ENCODE results near the gene CYTL1. TPM values are rescaled to one million over a fixed set of nuclear protein-coding genes. Genes with fewer than 3 reads are reported as not detected.
A peak's percentile ranks its signal among the peaks of the same experiment; 100 is the strongest.

The CYTL1 gene
- total and polyA plus RNA-seq, 2 of the 13 experiments (the other 11 are each of a cell fraction or from before 2014, with no cell fraction given) = not detected

DNA sequence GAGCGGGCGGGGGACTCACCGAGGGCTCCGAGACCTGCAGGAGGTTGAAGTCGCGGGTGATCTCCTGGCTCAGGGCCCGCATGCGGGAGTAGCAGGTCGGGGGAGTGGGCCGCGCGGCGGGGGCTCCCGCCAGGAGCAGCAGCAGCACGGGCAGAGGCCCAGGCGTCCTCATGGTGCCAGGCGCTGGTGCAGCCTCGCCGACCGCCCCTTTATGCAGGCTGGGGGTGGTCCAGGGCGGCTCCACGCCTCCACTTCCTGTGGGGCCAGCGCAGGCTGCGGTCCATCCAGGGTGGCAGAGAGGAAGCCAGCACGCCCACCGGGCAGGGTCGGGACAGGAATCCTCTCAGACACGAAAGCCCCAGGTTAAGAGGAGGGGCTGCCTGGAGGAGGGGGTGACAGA lies at the start of gene CYTL1 (continued):
- TF ChIP-seq, protein P1, sequence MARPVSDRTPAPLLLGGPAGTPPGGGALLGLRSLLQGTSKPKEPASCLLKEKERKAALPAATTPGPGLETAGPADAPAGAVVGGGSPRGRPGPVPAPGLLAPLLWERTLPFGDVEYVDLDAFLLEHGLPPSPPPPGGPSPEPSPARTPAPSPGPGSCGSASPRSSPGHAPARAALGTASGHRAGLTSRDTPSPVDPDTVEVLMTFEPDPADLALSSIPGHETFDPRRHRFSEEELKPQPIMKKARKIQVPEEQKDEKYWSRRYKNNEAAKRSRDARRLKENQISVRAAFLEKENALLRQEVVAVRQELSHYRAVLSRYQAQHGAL (CRISPR knock-in tag; IDR thresholded peaks at IDR 0.05; ENCODE audit: not compliant biosample characterization) = no peak
- TF ChIP-seq ETV6 (CRISPR knock-in tag; conservative IDR thresholded peaks at IDR 0.05) (no peak), MZF1 (CRISPR knock-in tag; IDR thresholded peaks at IDR 0.05; ENCODE audit: borderline replicate concordance) (no peak), ZBTB1 (CRISPR knock-in tag; IDR thresholded peaks at IDR 0.05; ENCODE audit: borderline replicate concordance) (no peak), MXD4 (CRISPR knock-in tag; IDR thresholded peaks at IDR 0.05) (no peak), ZNF44 (CRISPR knock-in tag; IDR thresholded peaks at IDR 0.05) (no peak)

DNA sequence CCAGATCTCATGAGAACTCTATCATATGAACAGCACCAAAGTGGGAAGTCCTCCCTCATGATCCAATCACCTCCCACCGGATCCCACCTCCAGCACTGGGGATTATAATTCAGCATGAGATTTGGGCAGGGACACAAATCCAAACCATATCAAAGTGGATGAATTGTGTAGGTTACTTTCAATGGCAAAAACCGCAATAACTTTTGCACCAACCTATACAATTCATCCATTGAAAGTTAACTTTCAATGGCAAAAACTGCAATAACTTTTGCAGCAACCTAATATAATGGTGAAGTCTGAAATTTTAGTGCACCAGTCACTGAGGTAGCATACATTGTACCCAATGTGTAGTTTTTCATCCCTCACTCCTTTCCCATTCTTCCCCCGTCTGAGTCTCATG lies 48.6 kb upstream of the CYTL1 start:
- ChIA-PET POLR2A (no interaction called here), CTCF (ENCODE audit: low intra/inter-chr PET ratio, low total read pairs) (no interaction called here)
- no peak overlapping the region for H3K27ac ChIP-seq (ENCODE audit: extremely low read length, insufficient read depth, low read length)
- in situ Hi-C loops (cut with HindIII; ENCODE audit: extremely low pct_ligation_motif_present, low pct_unique_long_range_greater_than_20kb) (no loop called here), intact Hi-C loops (cut with micrococcal nuclease; ENCODE audit: unreplicated experiment) (no loop called here)
- BruUV-seq (replicated peaks) = no TSS peak
- H4K20me1 ChIP-seq (ENCODE audit: insufficient read depth, low read length) = no peaks in the 10 kb centered on the region
- WGBS (ENCODE audit: low lambda C conversion rate) = 20% methylated on average over 3 of the region's 3 CpGs
- H3K36me3 ChIP-seq (replicated peaks in 1 of 2; ENCODE audit: control insufficient read depth in 1 of 2, insufficient read depth in 2 of 2, low read length in 2 of 2) = no peaks in the 10 kb centered on the region
- FAIRE-seq (no peak), DNase-seq (ENCODE audit: low spot score) (no peak), ATAC-seq (no peak)
- no peak overlapping the region for H3K4me3 ChIP-seq (replicated peaks in 1 of 3; ENCODE audit: insufficient read depth in 1 of 3, low read depth in 2 of 3, low read length in 3 of 3)
- H3K9ac ChIP-seq (ENCODE audit: insufficient read depth, low read depth, low read length) = no peak overlapping the region
- no peaks in the 10 kb centered on the region for H3K79me2 ChIP-seq (ENCODE audit: insufficient read depth, low read length)
- no peak overlapping the region for H2AFZ ChIP-seq (ENCODE audit: low read length)
- H3K9me3 ChIP-seq (ENCODE audit: low read length) = no peaks in the 10 kb centered on the region
- no peaks in the 10 kb centered on the region for H3K27me3 ChIP-seq (ENCODE audit: control insufficient read depth in 1 of 2, insufficient read depth in 2 of 2, low read length in 2 of 2)
- no peak overlapping the region for H3K4me2 ChIP-seq (ENCODE audit: low read depth, low read length)
- H3K4me1 ChIP-seq (ENCODE audit: insufficient read depth, low read length) = no peaks in the 10 kb centered on the region
- TF ChIP-seq, protein P2, sequence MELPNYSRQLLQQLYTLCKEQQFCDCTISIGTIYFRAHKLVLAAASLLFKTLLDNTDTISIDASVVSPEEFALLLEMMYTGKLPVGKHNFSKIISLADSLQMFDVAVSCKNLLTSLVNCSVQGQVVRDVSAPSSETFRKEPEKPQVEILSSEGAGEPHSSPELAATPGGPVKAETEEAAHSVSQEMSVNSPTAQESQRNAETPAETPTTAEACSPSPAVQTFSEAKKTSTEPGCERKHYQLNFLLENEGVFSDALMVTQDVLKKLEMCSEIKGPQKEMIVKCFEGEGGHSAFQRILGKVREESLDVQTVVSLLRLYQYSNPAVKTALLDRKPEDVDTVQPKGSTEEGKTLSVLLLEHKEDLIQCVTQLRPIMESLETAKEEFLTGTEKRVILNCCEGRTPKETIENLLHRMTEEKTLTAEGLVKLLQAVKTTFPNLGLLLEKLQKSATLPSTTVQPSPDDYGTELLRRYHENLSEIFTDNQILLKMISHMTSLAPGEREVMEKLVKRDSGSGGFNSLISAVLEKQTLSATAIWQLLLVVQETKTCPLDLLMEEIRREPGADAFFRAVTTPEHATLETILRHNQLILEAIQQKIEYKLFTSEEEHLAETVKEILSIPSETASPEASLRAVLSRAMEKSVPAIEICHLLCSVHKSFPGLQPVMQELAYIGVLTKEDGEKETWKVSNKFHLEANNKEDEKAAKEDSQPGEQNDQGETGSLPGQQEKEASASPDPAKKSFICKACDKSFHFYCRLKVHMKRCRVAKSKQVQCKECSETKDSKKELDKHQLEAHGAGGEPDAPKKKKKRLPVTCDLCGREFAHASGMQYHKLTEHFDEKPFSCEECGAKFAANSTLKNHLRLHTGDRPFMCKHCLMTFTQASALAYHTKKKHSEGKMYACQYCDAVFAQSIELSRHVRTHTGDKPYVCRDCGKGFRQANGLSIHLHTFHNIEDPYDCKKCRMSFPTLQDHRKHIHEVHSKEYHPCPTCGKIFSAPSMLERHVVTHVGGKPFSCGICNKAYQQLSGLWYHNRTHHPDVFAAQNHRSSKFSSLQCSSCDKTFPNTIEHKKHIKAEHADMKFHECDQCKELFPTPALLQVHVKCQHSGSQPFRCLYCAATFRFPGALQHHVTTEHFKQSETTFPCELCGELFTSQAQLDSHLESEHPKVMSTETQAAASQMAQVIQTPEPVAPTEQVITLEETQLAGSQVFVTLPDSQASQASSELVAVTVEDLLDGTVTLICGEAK (IDR thresholded peaks at IDR 0.05) = peak; percentile 89
- TF ChIP-seq, protein P2 (CRISPR knock-in tag; IDR thresholded peaks at IDR 0.05) = no peak
- no peak for TF ChIP-seq GLI4 (CRISPR knock-in tag; IDR thresholded peaks at IDR 0.05; ENCODE audit: borderline replicate concordance)
